BLaER1 (cell line): ENCODE results near the gene SYNE2.

Experiments used
- H3K27ac ChIP-seq: shearing (Covaris generic); formaldehyde crosslinking; 2 replicates; pipeline ENCODE4 v1.8.1; 2022
- H3K27me3 ChIP-seq: shearing (Covaris generic); formaldehyde crosslinking; 2 replicates; pipeline ENCODE4 v1.8.1; 2022
- H3K36me3 ChIP-seq: shearing (Covaris generic); formaldehyde crosslinking; 2 replicates; pipeline ENCODE4 v1.8.1; 2022
- H3K4me1 ChIP-seq: shearing (Covaris generic); formaldehyde crosslinking; 2 replicates; pipeline ENCODE4 v1.8.1; 2022
- H3K4me2 ChIP-seq: shearing (Covaris generic); formaldehyde crosslinking; 2 replicates; pipeline ENCODE4 v1.8.1; 2022
- H3K4me3 ChIP-seq: shearing (Covaris generic); formaldehyde crosslinking; 2 replicates; pipeline ENCODE4 v1.8.1; 2022
- H3K9ac ChIP-seq: shearing (Covaris generic); formaldehyde crosslinking; 2 replicates; pipeline ENCODE4 v1.8.1; 2022
- H3K9me3 ChIP-seq: shearing (Covaris generic); formaldehyde crosslinking; 2 replicates; pipeline ENCODE4 v1.8.1; 2022
- H4K20me1 ChIP-seq: shearing (Covaris generic); formaldehyde crosslinking; 2 replicates; pipeline ENCODE4 v1.8.1; 2022
- Cebpa-rat ChIP-seq: shearing (Covaris generic); IDR thresholded peaks from 2 replicates; pipeline ENCODE4 v1.8.1; 2022

Gene SYNE2

DNA sequence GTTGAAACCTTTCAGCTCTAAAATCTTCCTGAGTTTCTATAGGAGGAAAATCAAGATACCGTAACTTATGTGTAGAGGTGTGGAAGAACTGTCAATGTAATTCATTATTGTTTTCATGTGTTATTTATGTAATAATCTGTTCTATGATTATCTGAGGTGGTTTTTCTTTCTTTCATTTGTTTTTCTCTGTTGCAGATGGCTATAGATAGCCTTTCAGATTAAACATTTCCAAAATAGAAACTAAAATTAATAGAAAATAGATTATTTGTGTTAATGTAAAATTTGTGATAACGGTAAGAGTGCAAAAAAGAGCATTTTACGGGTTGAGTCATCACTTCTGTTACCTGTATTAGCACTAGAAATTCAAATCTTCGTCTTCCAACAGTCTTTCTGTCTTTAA is 128.8 kb downstream of the SYNE2 start:
- H3K36me3 ChIP-seq, result peaks cover 10% of the 10 kb centered on the region

GRCh38 chr14:63982156-63982555 is 129.4 kb downstream of the SYNE2 start:
- no peaks in the 10 kb centered on the region for H4K20me1 ChIP-seq
- H3K4me1 ChIP-seq, result 0 out of 2 replicates have a peak, but pooled peaks cover 5% of the 10 kb centered on the region
- no peak overlapping the region for H3K9ac ChIP-seq
- no peak overlapping the region for H3K4me2 ChIP-seq
- no peak overlapping the region for H3K27ac ChIP-seq
- no peaks in the 10 kb centered on the region for H3K9me3 ChIP-seq
- no peak overlapping the region for H3K4me3 ChIP-seq
- TF ChIP-seq Cebpa-rat, result no peak
- no peaks in the 10 kb centered on the region for H3K27me3 ChIP-seq
- peaks cover 10% of the 10 kb centered on the region for H3K36me3 ChIP-seq

More for the DNA sequence above, 128.8 kb downstream of the SYNE2 start:
- Histone ChIP-seq H3K27ac (no peak overlapping the region), H3K4me3 (no peak overlapping the region), H4K20me1 (no peaks in the 10 kb centered on the region), H3K9ac (no peak overlapping the region), H3K4me1 (no peaks in the 10 kb centered on the region), H3K4me2 (no peak overlapping the region), H3K9me3 (no peaks in the 10 kb centered on the region), H3K27me3 (no peaks in the 10 kb centered on the region)
- TF ChIP-seq Cebpa-rat, result no peak

- Histone ChIP-seq H3K36me3 (peaks cover 10% of the 10 kb centered on the region), H3K27ac (no peak overlapping the region), H3K4me3 (no peak overlapping the region), H3K9me3 (no peaks in the 10 kb centered on the region), H3K4me1 (0 out of 2 replicates have a peak, but pooled peaks cover 6% of the 10 kb centered on the region), H3K9ac (no peak overlapping the region), H3K27me3 (no peaks in the 10 kb centered on the region), H3K4me2 (no peak overlapping the region), H4K20me1 (no peaks in the 10 kb centered on the region)
- no peak for TF ChIP-seq Cebpa-rat
These were observed 129.8 kb downstream of the SYNE2 start for GRCh38 chr14:63982629-63983028.

DNA sequence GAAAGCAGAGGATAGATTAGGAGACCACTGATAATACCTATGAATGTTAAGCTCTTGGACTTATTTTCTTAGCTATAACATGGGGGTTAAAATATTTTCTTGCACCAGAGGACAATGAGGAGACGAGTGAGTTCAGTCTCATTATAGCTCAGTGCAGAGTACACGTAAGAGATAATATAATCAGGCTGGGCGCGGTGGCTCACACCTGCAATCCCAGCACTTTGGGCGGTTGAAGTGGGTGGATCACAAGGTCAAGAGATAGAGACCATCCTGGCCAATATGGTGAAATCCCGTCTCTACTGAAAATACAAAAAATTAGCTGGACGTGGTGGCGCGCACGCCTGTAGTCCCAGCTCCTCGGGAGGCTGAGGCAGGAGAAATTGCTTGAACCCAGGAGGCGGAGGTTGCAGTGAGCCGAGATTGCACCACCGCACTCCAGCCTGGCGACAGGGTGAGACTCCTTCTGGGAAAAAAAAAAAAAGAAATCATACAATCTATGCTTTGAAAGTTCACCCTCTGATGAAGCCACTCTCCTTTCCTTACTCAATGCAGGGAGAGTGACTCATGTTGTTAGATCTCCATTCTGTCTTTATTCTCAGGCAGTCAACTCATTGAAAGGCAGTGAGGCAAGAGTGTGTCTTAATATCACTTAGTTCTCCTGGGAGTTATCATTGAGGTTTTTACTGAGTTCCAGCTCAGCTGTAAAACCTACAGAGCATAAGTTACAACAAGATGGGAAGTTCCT is 134.2 kb downstream of the SYNE2 start:
- no peaks in the 10 kb centered on the region for H4K20me1 ChIP-seq
- H3K4me2 ChIP-seq, result no peak overlapping the region
- H3K27me3 ChIP-seq, result no peaks in the 10 kb centered on the region
- H3K9me3 ChIP-seq, result no peaks in the 10 kb centered on the region
- peaks cover 21% of the 10 kb centered on the region for H3K36me3 ChIP-seq
- H3K4me3 ChIP-seq, result no peak overlapping the region
- no peak overlapping the region for H3K27ac ChIP-seq
- no peak for TF ChIP-seq Cebpa-rat
- 0 out of 2 replicates have a peak, but pooled peaks cover 6% of the 10 kb centered on the region for H3K4me1 ChIP-seq
- no peak overlapping the region for H3K9ac ChIP-seq

- Histone ChIP-seq H3K4me3 (no peak overlapping the region), H3K4me1 (0 out of 2 replicates have a peak, but pooled peaks cover 6% of the 10 kb centered on the region), H3K36me3 (peaks cover 28% of the 10 kb centered on the region), H3K4me2 (no peak overlapping the region), H3K27me3 (no peaks in the 10 kb centered on the region), H3K9ac (no peak overlapping the region), H4K20me1 (no peaks in the 10 kb centered on the region), H3K27ac (no peak overlapping the region), H3K9me3 (no peaks in the 10 kb centered on the region)
- TF ChIP-seq Cebpa-rat, result no peak
These were observed 135.8 kb downstream of the SYNE2 start for GRCh38 chr14:63988579-63988978.

GRCh38 chr14:63991833-63992232 is 139.0 kb downstream of the SYNE2 start:
- Histone ChIP-seq H3K4me1 (0 out of 2 replicates have a peak, but pooled peaks cover 4% of the 10 kb centered on the region), H3K27ac (no peak overlapping the region), H3K9me3 (no peaks in the 10 kb centered on the region), H3K36me3 (peaks cover 37% of the 10 kb centered on the region), H4K20me1 (no peaks in the 10 kb centered on the region), H3K27me3 (no peaks in the 10 kb centered on the region), H3K9ac (no peak overlapping the region), H3K4me2 (no peak overlapping the region), H3K4me3 (no peak overlapping the region)
- TF ChIP-seq Cebpa-rat, result no peak

DNA sequence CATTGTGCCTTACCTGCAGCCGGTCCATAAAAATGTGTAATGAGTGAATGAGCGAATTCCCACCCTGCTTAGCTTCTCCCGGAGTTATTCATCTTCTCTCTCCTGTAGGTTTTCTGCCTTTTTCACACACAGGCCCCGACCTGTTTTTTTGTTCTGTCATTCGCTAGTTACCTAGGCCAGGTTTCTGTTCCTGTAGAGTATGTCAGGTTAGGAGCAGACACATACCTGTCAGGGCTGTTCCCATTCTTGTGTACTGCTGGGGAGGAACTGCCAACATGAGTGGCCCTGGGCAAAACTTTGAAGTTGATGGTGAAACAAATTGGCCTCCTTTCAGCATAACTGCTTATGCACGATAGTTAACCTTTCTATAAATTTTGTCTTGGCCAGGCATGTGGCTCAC is 140.1 kb downstream of the SYNE2 start:
- Histone ChIP-seq H3K27ac (no peak overlapping the region), H4K20me1 (no peaks in the 10 kb centered on the region), H3K4me2 (no peak overlapping the region), H3K4me3 (no peak overlapping the region), H3K36me3 (peaks cover 47% of the 10 kb centered on the region), H3K9ac (no peak overlapping the region), H3K27me3 (no peaks in the 10 kb centered on the region), H3K9me3 (no peaks in the 10 kb centered on the region), H3K4me1 (no peaks in the 10 kb centered on the region)
- TF ChIP-seq Cebpa-rat, result no peak

- no peak overlapping the region for H3K4me3 ChIP-seq
- no peaks in the 10 kb centered on the region for H4K20me1 ChIP-seq
- H3K9ac ChIP-seq, result no peak overlapping the region
- H3K27ac ChIP-seq, result no peak overlapping the region
- peaks cover 54% of the 10 kb centered on the region for H3K36me3 ChIP-seq
- no peak overlapping the region for H3K4me2 ChIP-seq
- no peaks in the 10 kb centered on the region for H3K4me1 ChIP-seq
- TF ChIP-seq Cebpa-rat, result no peak
- no peaks in the 10 kb centered on the region for H3K9me3 ChIP-seq
- H3K27me3 ChIP-seq, result no peaks in the 10 kb centered on the region
These were observed 141.2 kb downstream of the SYNE2 start for GRCh38 chr14:63993992-63994391.

GRCh38 chr14:63995285-63995684 is 142.5 kb downstream of the SYNE2 start:
- H3K27me3 ChIP-seq, result no peaks in the 10 kb centered on the region
- H3K4me3 ChIP-seq, result no peak overlapping the region
- no peaks in the 10 kb centered on the region for H3K9me3 ChIP-seq
- no peak overlapping the region for H3K27ac ChIP-seq
- no peaks in the 10 kb centered on the region for H4K20me1 ChIP-seq
- H3K4me2 ChIP-seq, result no peak overlapping the region
- H3K9ac ChIP-seq, result no peak overlapping the region
- peaks cover 61% of the 10 kb centered on the region for H3K36me3 ChIP-seq
- no peaks in the 10 kb centered on the region for H3K4me1 ChIP-seq
- TF ChIP-seq Cebpa-rat, result no peak

DNA sequence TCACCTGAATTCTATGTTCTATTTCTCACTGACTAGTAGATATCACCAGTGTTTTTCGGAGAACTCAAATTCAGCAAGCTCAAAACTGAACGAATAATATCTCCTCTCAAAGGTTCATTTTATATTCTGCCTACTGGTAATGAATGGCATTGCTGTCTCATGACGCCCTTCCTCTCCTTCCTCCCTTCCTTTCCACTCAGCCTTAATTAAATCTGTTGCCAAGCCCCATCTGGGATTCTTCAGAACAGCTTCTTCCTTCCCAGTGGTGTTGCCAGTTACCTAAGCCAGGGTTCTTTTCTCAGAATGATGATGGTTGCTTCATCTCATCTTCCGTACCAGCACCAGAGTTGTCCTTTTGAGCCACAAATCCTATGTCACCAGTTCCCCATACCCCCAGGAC is 143.2 kb downstream of the SYNE2 start:
- Histone ChIP-seq H3K27ac (no peak overlapping the region), H3K4me3 (no peak overlapping the region), H3K4me2 (no peak overlapping the region), H3K27me3 (no peaks in the 10 kb centered on the region), H4K20me1 (no peaks in the 10 kb centered on the region), H3K36me3 (peaks cover 69% of the 10 kb centered on the region), H3K4me1 (no peaks in the 10 kb centered on the region), H3K9ac (no peak overlapping the region), H3K9me3 (no peaks in the 10 kb centered on the region)
- no peak for TF ChIP-seq Cebpa-rat
